Uterus (tissue), 2 donors: Measurements from ENCODE around the gene RIF1.

Experiments used
- CTCF ChIP-seq, 4 experiments: fragments of 200-600 bp in 2 of 4; fragments of 450-650 bp in 2 of 4; sonication (generic) in 2 of 4; IDR thresholded peaks; one replicate each; pipeline ENCODE4 v1.5.1; 2016 to 2019; ENCODE audit warnings: antibody characterized with exemption in 4 of 4, mild to moderate bottlenecking in 2 of 4, moderate library complexity in 1 of 4
- POLR2A ChIP-seq, 2 donors: fragments of 450-650 bp; IDR thresholded peaks; one replicate each; pipeline ENCODE4 v1.6.1; 2016; ENCODE audit warnings: antibody characterized with exemption in 2 of 2, mild to moderate bottlenecking in 1 of 2, moderate library complexity in 1 of 2

- TF ChIP-seq CTCF (IDR thresholded peaks at IDR 0.05) (no peak), POLR2A (IDR thresholded peaks at IDR 0.05) (no peak)
Measured at GRCh38 chr2:151498178-151498577, 88.5 kb downstream of the RIF1 start.
